Fibroblast of peridontal ligament (primary cell): ENCODE measurements around the gene DSC2.

ENCODE experiments used
- DNase-seq: peaks from one replicate; pipeline ENCODE4 v3.0.0-alpha.2; 2010; ENCODE audit errors: extremely low read depth

Gene DSC2

GRCh38 chr18:31098878-31099277 is 3.3 kb downstream of the DSC2 start:
- no peak for DNase-seq

GRCh38 chr18:31097666-31098065 is 4.6 kb downstream of the DSC2 start:
- DNase-seq: no peak

DNA sequence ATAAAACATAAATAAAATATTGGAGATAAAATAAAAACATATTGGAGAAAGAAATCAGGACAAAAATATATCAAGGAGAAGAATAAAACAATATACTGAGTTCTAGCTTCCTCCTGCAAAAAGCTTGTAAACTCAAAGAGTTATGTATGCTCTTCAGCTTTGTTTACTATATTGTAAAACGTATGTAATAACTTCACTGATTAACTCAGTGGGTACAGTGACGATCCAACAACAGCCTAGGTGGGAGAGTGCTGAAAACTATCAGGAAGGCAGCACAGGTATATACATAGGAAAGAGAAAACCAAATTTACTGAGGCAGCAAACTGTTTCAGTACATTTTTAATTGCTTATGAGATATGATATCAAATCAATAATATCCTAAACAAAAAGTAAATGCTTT is 8.3 kb downstream of the DSC2 start:
- DNase-seq: no peak

- DNase-seq: no peak
These were observed 8.9 kb downstream of the DSC2 start for GRCh38 chr18:31093294-31093693.

DNA sequence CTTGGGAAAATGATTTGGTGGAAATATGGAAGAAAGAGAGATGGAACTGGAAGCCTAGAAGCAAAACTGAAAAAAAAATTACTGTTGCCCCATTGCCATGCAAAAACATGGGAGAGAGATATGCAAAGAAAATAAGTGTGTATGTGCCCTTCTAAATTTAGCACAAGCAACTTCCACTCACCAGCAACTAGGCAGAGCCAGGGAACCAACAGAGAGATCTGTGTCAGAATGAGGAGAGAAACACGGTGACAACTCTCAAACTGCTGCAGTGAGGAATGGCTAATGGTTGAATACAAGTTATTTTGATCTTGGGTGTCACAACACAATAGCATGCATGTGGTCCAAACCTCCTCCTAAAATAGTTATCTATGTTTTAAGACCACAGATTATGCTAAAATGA is 10.9 kb downstream of the DSC2 start:
- no peak for DNase-seq

GRCh38 chr18:31088532-31088931 is 13.7 kb downstream of the DSC2 start:
- no peak for DNase-seq

DNA sequence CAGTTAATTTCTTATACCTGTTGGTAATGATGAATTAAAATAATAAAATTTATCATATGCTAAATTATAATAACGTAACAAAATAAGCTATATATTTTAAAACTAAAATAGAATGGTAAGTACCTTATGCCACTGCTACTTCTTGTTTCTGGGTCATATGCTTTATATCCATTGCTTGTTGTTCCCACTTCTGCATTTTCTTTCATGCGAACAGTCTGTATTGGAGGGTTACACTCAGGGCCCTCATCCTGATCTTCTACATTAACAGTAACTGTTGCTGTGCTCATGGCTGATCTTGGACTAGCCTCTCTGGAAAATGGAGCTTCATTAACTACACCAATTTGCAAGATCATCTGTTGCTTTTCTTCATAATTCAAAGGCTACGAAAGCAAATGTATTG is 22.2 kb downstream of the DSC2 start:
- DNase-seq: no peak

DNA sequence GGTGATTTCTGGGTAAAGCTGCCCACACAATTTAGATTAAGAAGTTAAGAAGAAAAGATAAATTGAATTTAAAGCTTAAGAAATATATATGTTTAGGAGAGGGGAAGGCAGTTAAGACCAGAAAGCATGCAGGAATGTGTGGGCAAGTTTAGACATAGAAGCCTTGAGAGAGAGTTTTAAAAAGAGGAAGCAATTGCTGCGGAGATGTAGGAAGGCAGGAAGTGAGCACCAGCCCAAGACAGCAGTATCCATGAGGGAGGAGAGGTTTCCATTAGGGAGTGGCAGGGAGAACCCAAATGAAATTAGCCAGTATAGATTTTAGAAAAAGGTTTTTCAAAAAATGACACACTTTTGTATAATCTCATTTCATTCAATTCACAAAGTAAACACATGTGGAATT is 24.3 kb downstream of the DSC2 start:
- DNase-seq: no peak

- no peak for DNase-seq
These were observed 30.0 kb downstream of the DSC2 start for GRCh38 chr18:31072175-31072574.

DNA sequence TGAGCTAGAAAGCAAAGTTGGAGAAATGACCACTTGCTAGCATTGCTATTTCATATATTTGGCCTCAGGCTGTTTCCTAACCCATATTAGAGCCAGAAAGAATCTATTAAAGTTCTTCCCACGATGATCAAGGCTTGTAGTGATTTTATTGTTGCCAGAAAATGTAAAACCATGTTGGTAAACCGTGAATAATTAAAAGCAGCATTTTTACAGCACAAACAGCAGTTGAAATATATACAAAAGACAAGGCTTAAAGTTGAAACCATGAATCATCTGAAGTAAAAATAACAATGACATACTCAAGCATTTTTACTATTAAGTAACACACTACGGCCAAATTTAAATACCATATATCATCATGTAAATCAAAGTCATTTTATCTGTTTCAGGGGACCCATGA is 32.0 kb downstream of the DSC2 start:
- DNase-seq: no peak

DNA sequence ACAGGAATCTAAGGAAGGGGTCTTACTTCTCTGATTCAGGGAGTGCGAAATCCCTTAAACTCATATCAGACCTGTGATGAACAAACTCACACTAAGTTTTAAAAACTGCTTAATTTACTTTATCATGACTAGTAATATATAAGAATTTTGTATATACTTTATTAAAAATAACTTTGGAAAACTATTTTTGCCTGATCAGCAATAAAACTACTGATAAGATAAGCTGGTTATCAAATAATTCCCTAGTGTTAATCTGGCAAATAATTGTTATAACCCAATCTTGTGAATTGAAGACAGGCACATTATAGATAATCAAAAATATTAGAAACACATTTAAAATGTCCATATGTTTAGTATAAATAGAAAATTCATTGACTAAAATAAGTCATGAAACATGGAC is 36.0 kb downstream of the DSC2 start:
- no peak for DNase-seq

DNA sequence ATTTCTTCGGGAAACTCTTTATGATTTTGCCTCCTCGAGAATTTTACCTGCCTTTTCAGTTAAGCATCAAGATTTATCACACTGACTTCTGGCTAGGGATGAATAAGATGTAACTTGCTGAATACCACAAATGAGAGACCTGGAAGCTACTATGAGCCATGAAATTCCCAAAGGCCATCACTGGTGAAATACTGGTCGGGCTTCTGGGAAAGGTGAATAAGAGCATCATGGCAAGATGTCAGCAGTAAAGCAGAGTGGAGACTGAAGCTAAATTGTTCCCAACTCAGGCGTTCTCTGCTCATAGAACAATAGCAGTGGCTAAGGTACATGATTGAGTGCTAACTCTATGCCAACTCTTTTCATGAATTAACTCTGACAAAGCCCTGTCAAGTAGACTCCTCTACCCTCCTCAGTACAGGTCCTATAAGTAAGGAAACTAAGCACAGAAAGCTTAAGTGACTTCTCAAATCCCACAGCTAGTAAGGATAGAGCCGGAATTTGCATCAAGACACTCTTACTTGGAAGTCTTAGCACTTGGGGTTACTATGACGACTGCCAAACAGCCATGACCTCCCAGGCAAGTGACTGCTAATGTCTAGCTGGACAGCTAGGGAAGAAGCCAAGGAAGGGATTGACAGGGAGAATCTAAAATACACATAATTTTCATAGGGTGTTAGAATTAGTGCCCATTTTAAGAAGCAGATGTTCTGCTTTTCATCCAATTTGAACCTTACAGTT is 37.0 kb downstream of the DSC2 start:
- no peak for DNase-seq

GRCh38 chr18:31064130-31064529 is 38.1 kb downstream of the DSC2 start:
- DNase-seq: no peak

DNA sequence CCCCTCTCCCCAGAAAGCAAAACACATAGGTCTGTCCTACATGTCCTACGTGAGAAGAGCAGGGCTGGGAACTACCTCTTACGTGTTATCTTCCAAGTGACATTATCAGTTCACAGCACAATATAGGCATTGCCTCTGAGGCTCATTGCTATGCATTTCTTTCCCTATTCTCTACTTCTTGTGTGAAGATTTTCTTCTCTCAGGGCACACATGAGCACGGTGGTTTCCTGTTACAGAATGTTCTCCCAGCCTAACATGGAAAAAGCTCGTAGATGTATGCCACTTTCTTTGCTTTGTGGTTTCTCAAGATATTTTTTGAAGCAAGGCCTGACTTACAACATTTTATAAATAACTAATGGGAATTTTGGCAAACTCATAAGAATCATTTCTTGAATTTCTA is 40.3 kb downstream of the DSC2 start:
- no peak for DNase-seq

GRCh38 chr18:31058897-31059296 is 43.3 kb downstream of the DSC2 start:
- no peak for DNase-seq

DNA sequence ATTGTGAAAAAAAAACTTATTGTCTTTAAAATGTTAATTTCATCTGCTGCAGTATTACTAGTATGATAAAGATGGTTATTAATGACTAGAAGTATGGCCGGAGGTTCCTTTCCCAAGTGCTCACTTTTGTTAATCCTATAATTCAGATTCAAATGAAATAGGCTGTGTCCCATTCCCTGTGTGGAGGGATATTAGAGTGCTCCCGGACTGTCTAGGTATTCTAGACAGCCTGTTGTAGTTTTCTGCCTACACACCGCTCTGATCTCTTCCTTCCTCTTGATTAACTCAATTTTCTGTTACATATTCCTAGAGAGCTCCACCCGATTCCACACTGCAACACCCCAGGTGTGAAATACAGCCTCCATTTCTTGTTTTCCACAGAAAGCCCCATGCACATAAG is 44.3 kb downstream of the DSC2 start:
- no peak for DNase-seq

- DNase-seq: no peak
These were observed 45.2 kb downstream of the DSC2 start for GRCh38 chr18:31057051-31057450.

- no peak for DNase-seq
These were observed 45.9 kb downstream of the DSC2 start for GRCh38 chr18:31056296-31056695.

- no peak for DNase-seq
These were observed 51.6 kb downstream of the DSC2 start for GRCh38 chr18:31050635-31051034.

- DNase-seq: no peak
These were observed 53.0 kb downstream of the DSC2 start for GRCh38 chr18:31049189-31049588.

GRCh38 chr18:31048216-31048615 is 54.0 kb downstream of the DSC2 start:
- no peak for DNase-seq

GRCh38 chr18:31046916-31047315 is 55.3 kb downstream of the DSC2 start:
- DNase-seq: no peak

DNA sequence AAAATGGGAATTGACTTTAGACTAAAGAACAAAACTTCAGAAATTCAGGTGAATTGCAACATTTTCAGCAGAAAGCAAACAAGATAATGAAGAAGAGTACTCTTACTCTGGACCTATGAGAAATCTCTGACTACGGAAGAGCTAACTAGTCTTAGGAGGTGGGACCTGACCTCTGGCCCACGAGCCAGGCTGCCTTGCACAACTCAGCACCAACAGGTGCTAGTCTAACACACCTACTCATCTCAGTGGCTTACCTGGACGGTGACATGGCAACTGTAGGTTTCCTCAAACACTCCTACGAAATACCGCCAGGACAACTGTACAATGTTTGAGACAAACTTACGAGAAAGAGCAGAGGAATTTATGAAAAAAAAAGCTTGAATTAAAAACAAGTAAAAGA is 56.6 kb downstream of the DSC2 start:
- DNase-seq: no peak

- DNase-seq: no peak
These were observed 57.3 kb downstream of the DSC2 start for GRCh38 chr18:31044926-31045325.
